Endothelial cell of umbilical vein (primary cell): Measurements from ENCODE around the gene CFAP46. TPM values are rescaled to one million over a fixed set of nuclear protein-coding genes. Genes with fewer than 3 reads are reported as not detected.

ENCODE experiments used
- BruUV-seq: library from RNA; stranded (reverse); fragments of 400-500 nt; replicated peaks from 2 replicates; lab custom pipeline; 2021; lab: Mats Ljungman, UMichigan
- CTCF ChIA-PET: fragments of 300-600, 350-600 bp; sonication (Branson Sonifier 250); formaldehyde crosslinking; loops from one replicate; lab custom pipeline; 2021; ENCODE audit warnings: antibody characterized with exemption, inconsistent platforms; lab: Charles Lee
- POLR2A ChIA-PET: fragments of 300-600, 350-600 bp; sonication (Branson Sonifier 250); formaldehyde crosslinking; loops from one replicate; lab custom pipeline; 2021; ENCODE audit warnings: antibody characterized with exemption, inconsistent platforms; lab: Charles Lee
- DNase-seq: peaks from one replicate; pipeline ENCODE4 v3.0.0-alpha.2; 2011; ENCODE audit warnings: low read depth, low spot score
- FAIRE-seq: peaks from 2 replicates; lab custom pipeline; 2011; peaks lifted over from hg19 to GRCh38; lab: Jason Lieb, UNC
- H2AFZ ChIP-seq: 2 replicates; pipeline ENCODE4 v1.6.0; 2012; ENCODE audit warnings: low read depth, low read length, control low read depth, inconsistent platforms
- H3K27ac ChIP-seq: 2 replicates; pipeline ENCODE4 v1.5.1; 2011; ENCODE audit warnings: low read depth, mild to moderate bottlenecking, control low read depth, low read length, moderate library complexity; ENCODE audit not compliant: insufficient read depth
- H3K27me3 ChIP-seq, 2 experiments: 2 replicates each; pipeline versions ENCODE4 v1.6.0 to v1.6.1; 2011; ENCODE audit warnings: low read length in 2 of 2, mixed read lengths in 1 of 2; ENCODE audit not compliant: control insufficient read depth in 2 of 2, insufficient read depth in 2 of 2
- H3K36me3 ChIP-seq, 2 experiments: 2 replicates in 1 of 2; 3 replicates in 1 of 2; pipeline ENCODE4 v1.5.1; 2011; ENCODE audit warnings: low read length in 2 of 2, mild to moderate bottlenecking in 1 of 2, moderate library complexity in 1 of 2; ENCODE audit not compliant: control insufficient read depth in 2 of 2, insufficient read depth in 2 of 2; ENCODE audit errors: extremely low read depth in 1 of 2
- H3K4me1 ChIP-seq: 3 replicates; pipeline ENCODE4 v1.5.1; 2011; ENCODE audit warnings: mild to moderate bottlenecking, low read length; ENCODE audit not compliant: control insufficient read depth, insufficient read depth; ENCODE audit errors: extremely low read depth
- H3K4me2 ChIP-seq: 2 replicates; pipeline ENCODE4 v1.6.1; 2011; ENCODE audit warnings: low read length, control low read depth, mixed read lengths; ENCODE audit not compliant: insufficient read depth
- H3K4me3 ChIP-seq, 3 experiments: fragments of 200-600 bp in 1 of 3; sonication (generic), shearing (Covaris generic) in 1 of 3; replicated peaks in 1 of 3; 2 replicates each; pipeline ENCODE4 v1.5.1; 2011 to 2016; ENCODE audit warnings: control low read depth in 3 of 3, low read length in 3 of 3, mild to moderate bottlenecking in 2 of 3, inconsistent platforms in 1 of 3, low read depth in 1 of 3, moderate library complexity in 1 of 3; ENCODE audit not compliant: insufficient read depth in 1 of 3
- H3K79me2 ChIP-seq: 2 replicates; pipeline ENCODE4 v1.6.0; 2012; ENCODE audit warnings: low read length, inconsistent platforms; ENCODE audit not compliant: control insufficient read depth, insufficient read depth
- H3K9ac ChIP-seq: replicated peaks from 2 replicates; pipeline ENCODE3; 2011; ENCODE audit warnings: low read length, control low read depth; ENCODE audit not compliant: insufficient read depth; ENCODE audit errors: extremely low read depth
- H3K9me1 ChIP-seq: replicated peaks from 3 replicates; pipeline ENCODE4 v1.6.0; 2011; ENCODE audit warnings: mild to moderate bottlenecking, low read length; ENCODE audit not compliant: control insufficient read depth, insufficient read depth; ENCODE audit errors: extremely low read depth
- H3K9me3 ChIP-seq: replicated peaks from 2 replicates; pipeline ENCODE4 v1.5.1; 2012; ENCODE audit warnings: low read length, inconsistent platforms; ENCODE audit not compliant: control insufficient read depth, insufficient read depth
- H4K20me1 ChIP-seq: replicated peaks from 2 replicates; pipeline ENCODE3; 2011; ENCODE audit warnings: mild to moderate bottlenecking, low read length; ENCODE audit not compliant: control insufficient read depth, insufficient read depth; ENCODE audit errors: extremely low read depth
- EZH2 ChIP-seq: IDR thresholded peaks from 2 replicates; pipeline ENCODE4 v1.6.1; 2012; ENCODE audit warnings: borderline replicate concordance, low read depth, mild to moderate bottlenecking, moderate library complexity, low read length, inconsistent platforms; ENCODE audit not compliant: severe bottlenecking
- FOS ChIP-seq: IDR thresholded peaks from 2 replicates; pipeline ENCODE4 v1.6.1; 2011; ENCODE audit warnings: mild to moderate bottlenecking, low read length, moderate library complexity, borderline replicate concordance; ENCODE audit not compliant: insufficient read depth
- GATA2 ChIP-seq: IDR thresholded peaks from 2 replicates; pipeline ENCODE4 v1.7.0; 2011; ENCODE audit warnings: low read depth, mild to moderate bottlenecking, moderate library complexity, mixed read lengths, low read length; ENCODE audit not compliant: insufficient read length, insufficient read depth
- JUN ChIP-seq: IDR thresholded peaks from 2 replicates; pipeline ENCODE4 v1.6.1; 2011; ENCODE audit warnings: borderline replicate concordance, low read depth; ENCODE audit not compliant: insufficient read length, insufficient read depth
- MYC ChIP-seq: IDR thresholded peaks from one replicate; pipeline ENCODE4 v1.6.1; 2011; ENCODE audit warnings: mild to moderate bottlenecking, low read depth, low read length
- POLR2A ChIP-seq: IDR thresholded peaks from 2 replicates; pipeline ENCODE4 v1.6.1; 2012; ENCODE audit warnings: low read depth, mild to moderate bottlenecking, control low read depth, low read length
- POLR2AphosphoS5 ChIP-seq: IDR thresholded peaks from 2 replicates; pipeline ENCODE4 v1.6.1; 2012; ENCODE audit warnings: low read depth, mild to moderate bottlenecking, control low read depth, low read length, moderate library complexity; ENCODE audit not compliant: insufficient read depth
- dilution Hi-C: fragments of 300-500 bp; cut with MboI; formaldehyde crosslinking; loops from one replicate; pipeline ENCODE4 v1.15.0; 2019; ENCODE audit warnings: low sequenced_read_pairs; ENCODE audit not compliant: extremely low pct_ligation_motif_present
- intact Hi-C: fragments of 100-400 bp; cut with micrococcal nuclease; formaldehyde crosslinking; loops from one replicate; pipeline ENCODE4 v1.10.0; 2022
- polyA plus RNA-seq, 4 experiments: library from polyadenylated mRNA; depleted of rRNA in 3 of 4; stranded (reverse) in 3 of 4; unstranded in 1 of 4; fragments of >200 nt; gene quantifications; 2 replicates each; pipeline versions ENCODE4 v1.2.1 to v1.2.3, GENCODE V29; 2011 to 2012; ENCODE audit warnings: missing spikeins in 1 of 4
- total RNA-seq: library from RNA; stranded (reverse); gene quantifications from 2 replicates; pipeline ENCODE4 v1.2.3, GENCODE V29; 2021
- TF ChIP-seq, protein P1 (sequence below): IDR thresholded peaks from 2 replicates; pipeline ENCODE4 v1.6.1; 2011; ENCODE audit not compliant: insufficient read depth, insufficient read length
- TF ChIP-seq, protein P2 (sequence below), 2 donors: IDR thresholded peaks; 1 replicate in 1 of 2; 2 replicates in 1 of 2; pipeline ENCODE4 v1.5.1; 2011; ENCODE audit warnings: low read length in 2 of 2, mild to moderate bottlenecking in 2 of 2, moderate library complexity in 2 of 2, control low read depth in 1 of 2, inconsistent platforms in 1 of 2, low read depth in 1 of 2; ENCODE audit not compliant: insufficient read depth in 1 of 2; ENCODE audit errors: extremely low read depth in 1 of 2

CFAP46 gene
- total and polyA plus RNA-seq, 2 donors (not counting 3 experiments of a cell fraction or from before 2014, with no cell fraction given) = 0.75 to 0.98 TPM

DNA sequence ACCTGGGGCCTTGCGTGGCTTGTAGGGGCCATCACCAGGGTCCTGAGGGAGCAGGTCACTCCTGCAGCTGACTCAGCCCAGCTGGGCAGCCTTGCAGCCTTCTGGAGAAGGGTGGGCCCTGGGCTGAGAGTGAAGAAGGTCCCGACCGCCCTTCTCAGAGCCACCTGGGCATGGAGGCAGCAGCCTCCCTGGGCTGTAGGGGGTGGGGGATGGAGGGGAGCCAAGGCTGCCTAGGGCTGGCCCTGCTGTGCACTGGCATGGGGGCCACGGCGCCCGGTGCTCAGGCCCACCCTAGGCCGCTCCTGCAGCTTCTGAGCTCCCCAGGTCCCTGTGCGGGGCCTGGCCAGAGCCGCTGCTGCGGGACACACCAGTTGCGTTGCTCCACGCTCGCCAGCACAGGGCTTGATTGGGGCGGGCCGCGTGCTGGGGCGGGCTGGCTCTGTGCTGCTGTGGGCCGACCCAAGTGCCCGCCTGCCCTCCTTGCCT, 92.8 kb downstream of the CFAP46 start:
- Histone ChIP-seq H3K4me1 (no peaks in the 10 kb centered on the region), H2AFZ (no peak overlapping the region), H3K36me3 (no peaks in the 10 kb centered on the region), H3K79me2 (no peaks in the 10 kb centered on the region), H3K9me1 (no peaks in the 10 kb centered on the region), H3K9me3 (no peaks in the 10 kb centered on the region), H3K4me3 (no peak overlapping the region), H3K9ac (no peak overlapping the region), H3K27ac (no peak overlapping the region), H3K4me2 (no peak overlapping the region), H4K20me1 (no peaks in the 10 kb centered on the region), H3K27me3 (no peaks in the 10 kb centered on the region)
- FAIRE-seq (no peak), DNase-seq (no peak)
- no TSS peak for BruUV-seq
- dilution Hi-C loops (no loop called here), intact Hi-C loops (no loop called here)
- CTCF ChIA-PET = interaction anchor here (1.4 kb wide), 1 partner anchor 194 kb away, joined by 5 read pairs; no protein-coding TSS in a partner anchor
- POLR2A ChIA-PET = no interaction called here
- TF ChIP-seq EZH2 (no peak), GATA2 (no peak), POLR2AphosphoS5 (no peak), MYC (no peak), POLR2A (no peak), FOS (no peak), JUN (no peak)
- TF ChIP-seq, protein P1, sequence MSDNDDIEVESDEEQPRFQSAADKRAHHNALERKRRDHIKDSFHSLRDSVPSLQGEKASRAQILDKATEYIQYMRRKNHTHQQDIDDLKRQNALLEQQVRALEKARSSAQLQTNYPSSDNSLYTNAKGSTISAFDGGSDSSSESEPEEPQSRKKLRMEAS = no peak
- TF ChIP-seq, protein P2, sequence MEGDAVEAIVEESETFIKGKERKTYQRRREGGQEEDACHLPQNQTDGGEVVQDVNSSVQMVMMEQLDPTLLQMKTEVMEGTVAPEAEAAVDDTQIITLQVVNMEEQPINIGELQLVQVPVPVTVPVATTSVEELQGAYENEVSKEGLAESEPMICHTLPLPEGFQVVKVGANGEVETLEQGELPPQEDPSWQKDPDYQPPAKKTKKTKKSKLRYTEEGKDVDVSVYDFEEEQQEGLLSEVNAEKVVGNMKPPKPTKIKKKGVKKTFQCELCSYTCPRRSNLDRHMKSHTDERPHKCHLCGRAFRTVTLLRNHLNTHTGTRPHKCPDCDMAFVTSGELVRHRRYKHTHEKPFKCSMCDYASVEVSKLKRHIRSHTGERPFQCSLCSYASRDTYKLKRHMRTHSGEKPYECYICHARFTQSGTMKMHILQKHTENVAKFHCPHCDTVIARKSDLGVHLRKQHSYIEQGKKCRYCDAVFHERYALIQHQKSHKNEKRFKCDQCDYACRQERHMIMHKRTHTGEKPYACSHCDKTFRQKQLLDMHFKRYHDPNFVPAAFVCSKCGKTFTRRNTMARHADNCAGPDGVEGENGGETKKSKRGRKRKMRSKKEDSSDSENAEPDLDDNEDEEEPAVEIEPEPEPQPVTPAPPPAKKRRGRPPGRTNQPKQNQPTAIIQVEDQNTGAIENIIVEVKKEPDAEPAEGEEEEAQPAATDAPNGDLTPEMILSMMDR (IDR thresholded peaks at IDR 0.05; ENCODE audit: extremely low read depth in 1 of 2, insufficient read depth in 1 of 2, low read depth in 1 of 2, low read length in 2 of 2) = no peak
